NCI-H82 (cell line): ENCODE measurements around the gene TRAPPC12.
"Not testable (repeated sequence)": the region's sequence is repeated elsewhere in the genome, so short reads cannot be mapped to it uniquely, and the experiment has no call there.

ENCODE experiments used
- DNase-seq: peaks from one replicate; lab custom pipeline; 2025; lab: John Stamatoyannopoulos, UW

TRAPPC12 gene

GRCh38 chr2:3505771-3506170, 126.3 kb downstream of the TRAPPC12 start:
- peak; percentile 94 for DNase-seq

- DNase-seq: no peak
Observed at GRCh38 chr2:3512086-3512485, 132.6 kb downstream of the TRAPPC12 start.

GRCh38 chr2:3513026-3513810, 133.7 kb downstream of the TRAPPC12 start:
- DNase-seq: no peak

DNA sequence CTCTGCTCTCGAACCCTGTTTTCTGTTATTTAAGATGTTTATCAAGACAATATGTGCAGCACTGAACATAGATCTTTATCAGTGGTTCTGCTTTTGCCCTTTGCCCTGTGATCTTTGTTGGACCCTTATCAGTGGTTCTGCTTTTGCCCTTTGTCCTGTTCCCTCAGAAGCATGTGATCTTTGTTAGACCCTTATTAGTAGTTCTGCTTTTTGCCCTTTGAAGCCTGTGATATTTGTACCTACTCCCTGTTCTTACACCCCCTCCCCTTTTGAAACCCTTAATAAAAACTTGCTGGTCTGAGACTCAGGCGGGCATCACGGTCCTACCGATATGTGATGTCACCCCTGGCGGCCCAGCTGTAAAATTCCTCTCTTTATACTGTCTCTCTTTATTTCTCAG, 135.9 kb downstream of the TRAPPC12 start:
- DNase-seq: not testable (repeated sequence)

DNA sequence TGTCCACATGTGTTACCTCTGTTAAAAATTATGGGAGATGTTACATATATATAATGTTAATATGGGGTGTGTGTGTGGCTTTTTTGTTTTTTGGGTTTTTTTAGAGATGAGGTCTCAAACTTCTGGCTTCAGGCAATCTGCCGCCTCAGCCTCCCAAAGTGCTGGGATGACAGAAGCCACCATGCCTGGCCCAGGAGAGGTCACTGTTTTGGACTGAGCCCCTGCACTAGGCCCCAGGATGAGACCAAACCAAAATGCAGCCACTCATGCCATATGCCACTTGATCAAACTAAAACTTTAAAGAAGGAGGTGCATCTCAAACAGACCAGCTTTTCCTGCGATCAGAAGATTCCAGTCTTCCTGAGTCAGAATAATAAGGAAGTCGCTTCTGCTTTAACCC, 137.3 kb downstream of the TRAPPC12 start:
- DNase-seq: no peak

- DNase-seq: no peak
Observed at GRCh38 chr2:3517948-3518495, 138.5 kb downstream of the TRAPPC12 start.

DNA sequence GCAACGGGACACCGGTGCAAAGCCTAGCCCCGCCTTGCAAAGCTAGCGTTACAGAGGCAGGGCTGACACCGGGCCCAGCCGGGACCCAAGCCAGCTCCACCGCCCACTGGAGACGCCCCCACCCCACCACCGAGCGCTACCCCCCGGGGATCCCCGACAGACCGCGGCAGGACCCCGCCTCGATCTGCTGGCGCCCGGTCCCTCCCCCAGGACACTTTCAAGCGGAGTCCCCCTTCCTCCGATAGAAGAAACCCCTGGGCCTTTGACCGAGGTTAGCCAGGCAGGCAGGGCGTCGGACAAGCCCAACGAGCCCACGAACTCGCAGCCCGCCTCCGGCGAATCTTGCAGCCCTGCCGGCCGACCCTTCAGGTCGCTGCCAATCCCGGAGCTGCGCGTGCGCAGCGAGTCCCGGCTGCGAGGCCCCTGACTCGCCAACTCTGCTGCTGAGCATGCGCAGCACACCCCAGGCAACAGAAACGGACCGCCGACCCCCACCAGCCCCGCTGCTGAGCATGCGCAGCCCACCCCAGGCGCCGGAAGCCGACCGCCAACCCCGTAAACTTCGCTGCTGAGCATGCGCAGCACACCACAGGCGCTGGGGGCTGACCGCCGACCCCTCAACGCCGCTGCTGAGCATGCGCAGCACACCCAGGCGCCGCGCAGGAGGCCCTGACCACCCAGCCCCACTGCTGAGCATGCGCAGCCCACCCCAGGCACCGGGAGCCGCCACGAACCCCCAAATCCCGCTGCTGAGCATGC, 139.2 kb downstream of the TRAPPC12 start:
- peak; percentile 99 for DNase-seq

DNA sequence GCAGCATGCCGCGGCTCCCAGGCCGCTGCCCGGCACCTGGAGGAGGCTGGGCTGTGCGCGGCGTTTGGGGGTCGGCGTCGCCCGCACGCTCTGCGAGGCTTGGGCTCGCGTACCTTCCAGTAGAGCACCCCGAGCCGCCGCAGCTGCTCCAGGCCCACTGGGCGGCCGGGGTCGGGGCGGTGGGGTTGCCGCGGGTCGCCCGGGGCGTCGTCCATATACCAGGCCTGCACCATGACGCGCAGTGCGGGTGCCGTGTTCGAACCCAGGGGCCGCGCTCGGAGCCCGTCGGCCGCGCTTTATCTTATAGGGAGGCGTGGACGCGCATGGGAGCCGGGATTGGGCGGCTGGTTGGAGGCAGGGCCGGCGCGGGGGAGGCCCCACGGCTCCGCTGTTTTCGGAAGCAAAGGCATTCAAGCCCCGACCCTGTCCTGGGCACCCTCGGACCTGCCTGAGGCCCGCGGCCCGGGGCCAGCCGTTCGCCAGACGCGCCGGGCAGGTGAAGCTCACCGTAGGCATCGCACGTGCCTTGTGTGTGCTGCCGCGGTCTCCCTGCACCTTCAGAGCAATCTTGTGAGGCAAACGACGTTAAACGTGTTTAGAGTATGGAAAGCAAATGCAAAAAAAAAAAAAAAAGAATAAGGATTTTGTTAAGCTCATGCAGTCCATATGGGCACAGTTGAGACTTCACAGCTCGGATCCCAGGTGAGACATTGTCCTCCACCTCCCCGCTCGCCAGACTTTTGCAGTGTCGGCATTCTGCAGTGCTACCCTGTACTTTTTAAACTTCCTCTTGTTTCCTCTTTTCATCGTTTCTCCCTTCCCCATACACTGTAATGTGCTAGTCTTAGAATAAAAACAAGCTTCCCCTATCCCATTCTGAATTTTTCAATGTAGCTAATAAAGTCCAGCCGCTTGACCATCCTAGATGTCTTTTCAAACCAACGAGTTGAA, 140.0 kb downstream of the TRAPPC12 start, which contains the start of gene ADI1:
TSS of gene ADI1 (minus strand) at position 277 of the 951 bp plus-strand sequence. CDS start at position 233, 44 bp downstream.
- peak; percentile 92 for DNase-seq

GRCh38 chr2:3520591-3520990, 141.1 kb downstream of the TRAPPC12 start:
- no peak for DNase-seq

- peak; percentile 84 for DNase-seq
Observed at GRCh38 chr2:3522961-3523421, 143.5 kb downstream of the TRAPPC12 start.

- DNase-seq: peak; percentile 91
Observed at GRCh38 chr2:3523551-3524041, 144.1 kb downstream of the TRAPPC12 start.

GRCh38 chr2:3526871-3527270, 147.4 kb downstream of the TRAPPC12 start:
- DNase-seq: no peak

GRCh38 chr2:3527886-3528785, 148.6 kb downstream of the TRAPPC12 start:
- peak; percentile 10 for DNase-seq
